Activated gamma-delta T cell treated with anti-CD3 and anti-CD28 coated beads, Interleukin-2, amount 50 U/mL, for 16 hours (primary cell): ENCODE measurements around the gene JAML.

Experiments used
- DNase-seq: peaks from one replicate; pipeline ENCODE4 v3.0.0-alpha.2; 2020; ENCODE audit warnings: low read depth

Gene JAML

DNA sequence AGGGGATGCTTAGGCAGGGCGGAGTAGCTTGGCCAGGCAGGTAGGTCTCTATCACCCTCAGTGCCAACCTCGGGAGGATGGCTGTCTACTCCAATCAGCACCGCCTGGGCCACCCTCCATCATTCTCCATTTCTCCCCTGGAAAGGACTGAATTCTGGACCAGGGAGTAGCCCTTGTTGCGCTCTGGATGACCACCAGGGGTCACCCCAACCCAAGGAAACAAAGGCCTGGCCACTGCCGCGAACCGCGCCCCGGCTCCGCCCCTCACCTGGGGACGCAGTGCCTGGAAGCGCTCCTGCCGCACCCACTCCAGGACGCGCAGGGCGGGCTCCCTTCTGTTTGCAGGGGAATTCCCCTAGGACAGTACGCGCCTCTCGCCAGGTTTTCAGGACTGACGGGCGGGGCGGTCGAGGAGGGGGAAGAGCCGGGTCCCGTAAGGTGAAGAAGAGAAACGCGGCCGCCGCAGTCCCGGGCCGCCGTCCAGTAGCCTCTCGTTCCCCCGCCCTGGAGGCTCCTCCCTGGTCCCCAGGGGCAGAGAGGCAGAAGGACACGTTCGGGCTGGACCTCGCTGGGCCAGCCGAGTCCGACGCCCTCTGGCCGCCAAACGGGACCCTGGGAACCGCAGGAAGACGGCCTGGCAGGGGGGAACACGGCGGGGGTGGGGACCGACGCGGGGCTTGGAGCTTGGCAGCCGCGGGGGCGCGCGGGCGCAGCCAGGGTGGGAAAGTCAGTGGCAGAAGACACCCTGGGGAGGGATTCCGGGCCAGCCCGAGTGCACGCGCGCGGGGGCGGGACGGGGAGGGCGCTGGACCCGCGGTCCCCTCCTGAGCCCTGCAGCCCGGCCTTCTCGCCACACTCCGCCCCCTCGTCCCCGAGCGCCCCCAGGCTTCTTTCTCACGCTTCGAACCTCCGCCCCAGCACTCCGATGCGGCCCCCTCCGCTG lies 79.3 kb downstream of the JAML start:
- DNase-seq = peak; percentile 77

DNA sequence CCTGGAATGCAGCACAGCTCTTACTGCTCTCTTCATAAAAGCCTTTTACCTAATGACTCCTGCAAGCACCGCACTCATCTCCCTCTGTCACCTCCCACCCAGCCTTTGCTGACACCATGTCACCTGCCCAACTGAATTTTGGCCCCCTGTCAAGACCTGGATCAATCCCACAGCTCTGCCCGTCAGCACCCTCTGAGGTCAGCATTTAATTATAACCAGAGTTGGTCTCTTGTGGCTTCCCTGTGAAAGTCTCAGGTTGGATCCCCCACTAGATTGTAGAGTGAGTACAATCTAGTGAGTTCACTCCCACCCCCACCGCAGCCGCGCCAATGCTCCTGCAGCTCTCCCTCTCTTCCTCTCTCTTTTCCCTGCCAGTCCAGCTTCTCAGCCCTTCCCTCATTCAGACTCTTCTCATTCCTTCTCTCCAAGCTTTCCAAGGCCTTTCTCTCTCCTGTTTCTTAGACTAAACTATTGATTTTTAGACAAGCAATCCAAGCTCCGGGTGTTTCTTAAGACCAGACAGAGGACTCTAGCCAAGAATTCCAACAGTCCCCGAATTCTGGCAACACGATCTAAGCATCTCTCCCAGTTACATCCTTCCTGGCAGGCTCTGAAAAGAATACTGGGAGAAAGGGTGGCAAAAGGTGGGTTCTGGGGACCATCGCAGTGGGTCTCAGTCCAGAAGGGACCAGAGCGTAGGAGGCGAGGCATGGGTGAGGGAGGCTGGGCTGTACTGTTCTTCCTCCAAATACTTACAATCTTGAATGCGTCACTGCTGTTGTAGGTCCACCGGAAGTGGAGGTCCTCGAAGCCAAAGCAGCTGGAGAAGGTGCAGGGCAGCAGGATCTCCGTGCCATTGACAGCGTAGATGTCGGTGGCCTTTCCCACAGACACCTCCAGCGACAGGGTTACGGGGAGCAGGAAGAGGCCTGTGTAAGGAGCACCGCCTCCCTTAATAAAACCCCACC lies 80.2 kb downstream of the JAML start:
- DNase-seq = no peak
